Sigmoid colon (tissue), 7 donors: ENCODE data around the gene MAU2. TPM values are rescaled to one million over a fixed set of nuclear protein-coding genes. Genes with fewer than 3 reads are reported as not detected.
"Not testable (repeated sequence)": the region's sequence is repeated elsewhere in the genome, so short reads cannot be mapped to it uniquely, and the experiment has no call there.

Source experiments
- DNase-seq: peaks from one replicate; pipeline ENCODE4 v3.0.0-alpha.2; 2019
- H3K27ac ChIP-seq, 4 donors: fragments of 200-600 bp; sonication (generic); one replicate each; pipeline ENCODE4 v1.5.1; 2016 to 2019; ENCODE audit warnings: mild to moderate bottlenecking in 1 of 4
- H3K27me3 ChIP-seq, 3 donors: fragments of 200-600 bp; sonication (generic); one replicate each; pipeline ENCODE4 v1.5.1; 2019; ENCODE audit warnings: mild to moderate bottlenecking in 1 of 3
- H3K36me3 ChIP-seq, 4 donors: fragments of 200-600 bp; sonication (generic); one replicate each; pipeline ENCODE4 v1.5.1; 2016 to 2019
- H3K4me1 ChIP-seq, 4 donors: fragments of 200-600 bp; sonication (generic); one replicate each; pipeline ENCODE4 v1.5.1; 2017 to 2019
- H3K4me3 ChIP-seq, 4 donors: fragments of 200-600 bp; sonication (generic); one replicate each; pipeline ENCODE4 v1.5.1; 2017 to 2019; ENCODE audit warnings: mild to moderate bottlenecking in 2 of 4, moderate library complexity in 1 of 4
- H3K9me3 ChIP-seq, 4 donors: fragments of 200-600 bp in 3 of 4; sonication (generic) in 3 of 4; one replicate each; pipeline versions ENCODE4 v1.5.1 to v1.6.1; 2013 to 2019
- EP300 ChIP-seq, 4 donors: sonication (generic); formaldehyde crosslinking; IDR thresholded peaks; one replicate each; pipeline ENCODE4 v1.6.1; 2017; ENCODE audit warnings: antibody characterized with exemption in 4 of 4
- POLR2A ChIP-seq, 2 donors: fragments of 450-650 bp; IDR thresholded peaks; one replicate each; pipeline ENCODE4 v1.6.1; 2016; ENCODE audit warnings: antibody characterized with exemption in 2 of 2, mild to moderate bottlenecking in 2 of 2, moderate library complexity in 2 of 2
- POLR2AphosphoS5 ChIP-seq, 4 donors: sonication (generic); formaldehyde crosslinking; IDR thresholded peaks; one replicate each; pipeline ENCODE4 v1.6.1; 2017; ENCODE audit warnings: antibody characterized with exemption in 4 of 4
- WGBS, 2 donors: extraction: QIAGEN DNeasy Blood & Tissue Kit; methylation state at CpG; one replicate each; pipeline ENCODE4 v1.1.7; 2013; 5-methylcytosine and 5-hydroxymethylcytosine counted together
- intact Hi-C: fragments of 100-400 bp; cut with DNase I; formaldehyde crosslinking; loops from one replicate; pipeline ENCODE4 v1.15.1; 2023
- polyA plus RNA-seq, 3 donors: library from polyadenylated mRNA; stranded (reverse); fragments of 200-250 nt; gene quantifications; one replicate each; pipeline ENCODE4 v1.2.3, GENCODE V29; 2013
- total RNA-seq, 4 donors: library from RNA; depleted of rRNA; stranded (reverse); fragments of >200 nt; gene quantifications; one replicate each; pipeline ENCODE4 v1.1.0, GENCODE V29; 2016
- TF ChIP-seq, protein P1 (sequence below), 4 experiments: fragments of 450-650 bp in 3 of 4; fragments of 200-600 bp in 1 of 4; IDR thresholded peaks; one replicate each; pipeline ENCODE4 v1.5.1; 2016 to 2019; ENCODE audit warnings: antibody characterized with exemption in 4 of 4, mild to moderate bottlenecking in 3 of 4, moderate library complexity in 2 of 4
- donor health status: healthy with polysubstance abuse.
- donor health status: Bipolar disorder and iron deficiency.
- donor health status: healthy.

MAU2 gene
- total and polyA plus RNA-seq, 7 donors: 7.8 to 94.4 (median 33.3) TPM

DNA sequence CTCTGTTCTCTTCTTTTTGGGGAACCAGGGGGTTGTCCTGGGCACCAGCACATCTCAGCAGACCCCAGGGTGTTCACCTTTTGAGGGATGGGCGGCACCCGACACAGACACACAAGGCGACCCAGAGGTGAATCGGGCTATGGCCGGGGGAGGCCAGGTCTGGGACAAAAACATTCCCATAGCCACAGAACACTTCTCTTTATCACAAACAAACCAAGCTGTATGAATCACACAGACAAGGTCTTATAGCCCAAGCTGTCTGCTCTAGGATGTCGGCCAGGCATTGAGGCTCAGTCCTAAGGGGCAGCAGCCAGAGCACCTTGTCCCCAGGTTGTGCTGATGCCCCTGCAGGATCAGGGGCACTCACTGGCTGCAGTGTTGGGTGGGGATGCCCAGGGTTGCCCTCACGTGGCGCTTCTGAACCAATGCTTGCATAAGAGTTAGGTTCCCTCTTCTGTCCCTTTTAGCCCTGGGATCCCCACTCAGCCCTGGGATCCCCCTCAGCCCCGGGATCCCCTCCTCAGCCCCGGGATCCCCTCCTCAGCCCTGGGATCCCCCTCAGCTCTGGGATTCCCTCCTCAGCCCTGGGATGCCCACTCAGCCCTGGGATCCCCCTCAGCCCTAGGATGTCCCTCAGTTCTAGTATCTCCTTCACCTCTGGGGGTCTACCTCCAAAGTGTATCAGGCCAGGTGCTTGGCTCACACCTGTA lies 26.9 kb downstream of the MAU2 start:
- 94 to 95% methylated on average over 10 of the region's 10 CpGs for WGBS, 2 donors
- peaks cover 59 to 100% (median 81%) of the 10 kb centered on the region in 4 donors for H3K36me3 ChIP-seq

DNA sequence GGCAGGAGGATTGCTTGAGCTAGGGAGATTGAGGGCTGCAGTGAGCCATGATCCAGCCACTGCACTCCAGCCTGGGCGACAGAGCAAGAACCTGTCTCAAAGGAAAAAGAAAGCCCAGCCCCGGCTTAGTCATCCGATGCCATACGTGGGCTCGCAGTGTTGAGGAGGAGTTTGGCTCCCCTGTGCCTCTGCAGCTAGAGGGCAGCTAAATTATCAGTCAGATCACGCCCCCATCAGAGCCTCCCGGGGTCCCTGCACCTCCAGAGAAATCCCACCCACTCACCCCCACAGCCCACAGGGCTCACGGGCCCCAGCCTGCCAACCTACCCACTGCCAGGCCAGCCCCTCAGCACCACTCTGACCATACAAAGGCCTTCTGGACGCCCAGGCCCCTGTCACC lies 27.6 kb downstream of the MAU2 start:
- no peak overlapping the region for H3K27ac ChIP-seq
- TF ChIP-seq, protein P1, sequence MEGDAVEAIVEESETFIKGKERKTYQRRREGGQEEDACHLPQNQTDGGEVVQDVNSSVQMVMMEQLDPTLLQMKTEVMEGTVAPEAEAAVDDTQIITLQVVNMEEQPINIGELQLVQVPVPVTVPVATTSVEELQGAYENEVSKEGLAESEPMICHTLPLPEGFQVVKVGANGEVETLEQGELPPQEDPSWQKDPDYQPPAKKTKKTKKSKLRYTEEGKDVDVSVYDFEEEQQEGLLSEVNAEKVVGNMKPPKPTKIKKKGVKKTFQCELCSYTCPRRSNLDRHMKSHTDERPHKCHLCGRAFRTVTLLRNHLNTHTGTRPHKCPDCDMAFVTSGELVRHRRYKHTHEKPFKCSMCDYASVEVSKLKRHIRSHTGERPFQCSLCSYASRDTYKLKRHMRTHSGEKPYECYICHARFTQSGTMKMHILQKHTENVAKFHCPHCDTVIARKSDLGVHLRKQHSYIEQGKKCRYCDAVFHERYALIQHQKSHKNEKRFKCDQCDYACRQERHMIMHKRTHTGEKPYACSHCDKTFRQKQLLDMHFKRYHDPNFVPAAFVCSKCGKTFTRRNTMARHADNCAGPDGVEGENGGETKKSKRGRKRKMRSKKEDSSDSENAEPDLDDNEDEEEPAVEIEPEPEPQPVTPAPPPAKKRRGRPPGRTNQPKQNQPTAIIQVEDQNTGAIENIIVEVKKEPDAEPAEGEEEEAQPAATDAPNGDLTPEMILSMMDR (IDR thresholded peaks at IDR 0.05): no peak
- TF ChIP-seq POLR2AphosphoS5 (IDR thresholded peaks at IDR 0.05): no peak
- TF ChIP-seq EP300 (IDR thresholded peaks at IDR 0.05): no peak
- TF ChIP-seq POLR2A (IDR thresholded peaks at IDR 0.05): no peak
- intact Hi-C loops: loop anchor here (10.0 kb wide), 1 partner anchor 203 kb away; no protein-coding TSS in a partner anchor
- no peaks in the 10 kb centered on the region for H3K4me1 ChIP-seq
- H3K9me3 ChIP-seq: no peaks in the 10 kb centered on the region
- peaks cover 59 to 100% (median 81%) of the 10 kb centered on the region in 4 donors for H3K36me3 ChIP-seq
- H3K4me3 ChIP-seq: no peak overlapping the region
- no peak for DNase-seq
- 91 to 94% methylated on average over 9 of the region's 9 CpGs for WGBS, 2 donors
- no peaks in the 10 kb centered on the region for H3K27me3 ChIP-seq

More for the DNA sequence above, 26.9 kb downstream of the MAU2 start:
- Histone ChIP-seq H3K4me3 (no peak overlapping the region), H3K4me1 (no peaks in the 10 kb centered on the region), H3K27me3 (no peaks in the 10 kb centered on the region), H3K9me3 (no peaks in the 10 kb centered on the region), H3K27ac (no peak overlapping the region)
- DNase-seq: no peak
- intact Hi-C loops: loop anchor here (10.0 kb wide), 1 partner anchor 203 kb away; no protein-coding TSS in a partner anchor
- TF ChIP-seq, protein P1 (IDR thresholded peaks at IDR 0.05): no peak
- TF ChIP-seq POLR2A (IDR thresholded peaks at IDR 0.05) (no peak), EP300 (IDR thresholded peaks at IDR 0.05) (no peak), POLR2AphosphoS5 (IDR thresholded peaks at IDR 0.05) (no peak)

DNA sequence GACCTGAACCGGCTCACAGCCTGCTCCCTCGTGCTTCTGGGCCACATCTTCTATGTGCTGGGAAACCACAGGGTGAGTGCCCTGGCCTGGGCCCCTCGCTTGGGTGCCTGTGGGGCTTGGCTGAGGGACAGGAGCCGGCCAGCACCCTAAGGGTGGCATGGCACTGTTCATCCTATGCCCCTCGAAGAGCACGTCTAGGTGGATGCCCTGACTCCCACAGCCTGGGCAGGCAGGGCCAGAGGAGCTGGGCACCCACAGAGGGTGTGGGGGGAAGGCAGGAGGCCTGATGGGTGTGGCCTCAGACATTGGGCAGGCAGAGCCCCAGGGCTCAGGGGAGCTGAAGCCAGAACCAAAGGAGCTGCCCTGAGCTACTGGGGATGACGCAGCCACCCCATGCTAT lies 28.7 kb downstream of the MAU2 start:
- no peaks in the 10 kb centered on the region for H3K9me3 ChIP-seq
- no peaks in the 10 kb centered on the region for H3K27me3 ChIP-seq
- no peak overlapping the region for H3K4me3 ChIP-seq
- intact Hi-C loops: loop anchor here (10.0 kb wide), 1 partner anchor 205 kb away; no protein-coding TSS in a partner anchor
- TF ChIP-seq, protein P1 (IDR thresholded peaks at IDR 0.05): no peak
- TF ChIP-seq POLR2AphosphoS5 (IDR thresholded peaks at IDR 0.05): no peak
- TF ChIP-seq EP300 (IDR thresholded peaks at IDR 0.05): no peak
- no peak for TF ChIP-seq POLR2A (IDR thresholded peaks at IDR 0.05)
- peaks cover 70 to 100% (median 81%) of the 10 kb centered on the region in 4 donors for H3K36me3 ChIP-seq
- DNase-seq: no peak
- no peak overlapping the region for H3K27ac ChIP-seq
- H3K4me1 ChIP-seq: no peaks in the 10 kb centered on the region
- 93 to 95% methylated on average over 7 of the region's 7 CpGs for WGBS, 2 donors

DNA sequence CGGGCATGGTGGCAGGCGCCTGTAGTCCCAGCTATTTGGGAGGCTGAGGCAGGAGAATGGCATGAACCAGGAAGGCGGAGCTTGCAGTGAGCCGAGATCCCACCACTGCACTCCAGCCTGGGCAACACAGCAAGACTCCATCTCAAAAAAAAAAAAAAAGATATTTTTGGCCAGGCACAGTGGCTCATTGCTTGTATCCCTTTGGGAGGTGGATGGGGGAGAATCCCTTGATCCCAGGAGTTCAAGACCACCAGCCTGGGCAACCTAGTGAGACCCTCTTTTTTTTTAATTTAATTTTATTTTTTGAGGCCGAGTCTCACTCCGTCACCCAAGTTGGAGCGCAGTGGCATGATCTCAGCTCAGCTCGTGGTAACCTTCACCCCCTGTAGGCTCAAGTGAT lies 30.1 kb downstream of the MAU2 start:
- H3K27me3 ChIP-seq, DNase-seq, H3K9me3 ChIP-seq, H3K4me1 ChIP-seq, intact Hi-C loops, H3K4me3 ChIP-seq, H3K27ac ChIP-seq: not testable (repeated sequence)
- WGBS, 2 donors: 97 to 99% methylated on average over 8 of the region's 8 CpGs
- H3K36me3 ChIP-seq: peaks cover 73 to 100% (median 81%) of the 10 kb centered on the region in 4 donors

DNA sequence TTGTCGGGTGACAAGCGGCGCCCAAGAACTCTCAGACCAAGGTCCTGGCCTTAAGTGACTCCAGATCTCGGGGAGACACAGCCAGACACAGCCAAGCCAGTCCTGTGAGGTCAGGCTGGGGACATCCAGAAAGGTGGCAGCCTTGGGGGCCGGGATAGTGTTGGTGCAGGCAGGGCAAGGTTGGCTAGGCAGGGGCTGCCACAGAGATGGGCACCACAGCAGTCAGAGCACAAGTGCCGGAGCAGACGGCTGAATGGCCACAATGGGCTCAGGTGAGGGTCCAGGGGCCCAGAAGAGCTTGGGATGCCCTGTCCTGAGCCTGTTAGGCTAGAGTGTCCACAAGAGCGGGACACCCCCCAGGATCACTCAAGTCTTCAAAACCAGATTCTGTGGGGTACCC lies 32.2 kb downstream of the MAU2 start:
- H3K27me3 ChIP-seq: no peaks in the 10 kb centered on the region
- intact Hi-C loops: no loop called here

More for the DNA sequence above, 32.2 kb downstream of the MAU2 start:
- peaks cover 64 to 100% (median 73%) of the 10 kb centered on the region in 4 donors for H3K36me3 ChIP-seq
- no peaks in the 10 kb centered on the region for H3K9me3 ChIP-seq
- H3K27ac ChIP-seq: no peak overlapping the region
- TF ChIP-seq POLR2AphosphoS5 (IDR thresholded peaks at IDR 0.05) (no peak), POLR2A (IDR thresholded peaks at IDR 0.05) (no peak), EP300 (IDR thresholded peaks at IDR 0.05) (no peak)
- TF ChIP-seq, protein P1 (IDR thresholded peaks at IDR 0.05): no peak
- DNase-seq: no peak
- no peaks in the 10 kb centered on the region for H3K4me1 ChIP-seq
- no peak overlapping the region for H3K4me3 ChIP-seq
- WGBS, 2 donors: 98% methylated on average over 8 of the region's 8 CpGs
